ENCODE data around the gene MEIS2.

Gene MEIS2

GRCh38 chr15:36875740-36876334 is 224.5 kb downstream of the MEIS2 start:
- H3K9me3 ChIP-seq (ENCODE audit: insufficient read depth, low read length), result no peaks in the 10 kb centered on the region
- H3K27ac ChIP-seq (ENCODE audit: low read length), result no peak overlapping the region
- no peaks in the 10 kb centered on the region for H3K4me1 ChIP-seq (ENCODE audit: low read length)
- H3K4me3 ChIP-seq (ENCODE audit: low read length), result no peak overlapping the region
- TF ChIP-seq EZH2phosphoT487 (IDR thresholded peaks at IDR 0.05; ENCODE audit: low read depth) (no peak), CTCF (IDR thresholded peaks at IDR 0.05; ENCODE audit: low read depth, low read length) (no peak)
- no peak overlapping the region for H3K4me2 ChIP-seq (ENCODE audit: low read length)
- H4K20me1 ChIP-seq (ENCODE audit: insufficient read depth, low read length), result no peaks in the 10 kb centered on the region
- no peak overlapping the region for H3K9ac ChIP-seq (ENCODE audit: low read length)
- H2AFZ ChIP-seq (ENCODE audit: low read depth, low read length), result no peak overlapping the region
- peaks cover 18% of the 10 kb centered on the region for H3K27me3 ChIP-seq (ENCODE audit: low read depth, low read length)
- no peaks in the 10 kb centered on the region for H3K79me2 ChIP-seq (ENCODE audit: low read length)
- no peaks in the 10 kb centered on the region for H3K36me3 ChIP-seq (replicated peaks; ENCODE audit: low read depth, low read length)

DNA sequence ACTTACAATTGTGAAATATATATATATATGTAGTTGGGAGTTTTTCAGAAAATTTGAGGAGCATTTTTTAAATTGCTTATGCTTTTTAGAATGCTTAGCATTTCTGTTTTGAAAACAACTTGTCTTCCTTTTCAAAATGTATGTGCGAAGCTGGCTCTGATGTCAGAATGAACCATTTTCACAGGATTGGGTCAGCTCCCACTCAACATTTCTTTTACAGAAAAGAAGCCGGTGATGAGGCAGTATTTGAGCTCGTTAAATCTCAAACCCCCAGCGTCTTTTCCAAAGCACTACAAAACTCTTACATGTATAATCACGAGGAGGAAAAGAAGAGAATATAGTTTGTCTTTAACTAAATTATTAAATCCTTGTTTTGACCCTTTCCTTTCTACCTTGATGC is 225.4 kb downstream of the MEIS2 start:
- Histone ChIP-seq H3K27ac (ENCODE audit: low read length) (no peak overlapping the region), H4K20me1 (ENCODE audit: insufficient read depth, low read length) (no peaks in the 10 kb centered on the region), H3K4me2 (ENCODE audit: low read length) (no peak overlapping the region), H3K9me3 (ENCODE audit: insufficient read depth, low read length) (no peaks in the 10 kb centered on the region), H3K27me3 (ENCODE audit: low read depth, low read length) (peaks cover 18% of the 10 kb centered on the region), H3K36me3 (replicated peaks; ENCODE audit: low read depth, low read length) (no peaks in the 10 kb centered on the region), H2AFZ (ENCODE audit: low read depth, low read length) (no peak overlapping the region), H3K9ac (ENCODE audit: low read length) (no peak overlapping the region), H3K4me1 (ENCODE audit: low read length) (no peaks in the 10 kb centered on the region), H3K4me3 (ENCODE audit: low read length) (no peak overlapping the region), H3K79me2 (ENCODE audit: low read length) (no peaks in the 10 kb centered on the region)
- TF ChIP-seq CTCF (IDR thresholded peaks at IDR 0.05; ENCODE audit: low read depth, low read length) (no peak), EZH2phosphoT487 (IDR thresholded peaks at IDR 0.05; ENCODE audit: low read depth) (no peak)

GRCh38 chr15:36867436-36867835 is 232.9 kb downstream of the MEIS2 start:
- no peaks in the 10 kb centered on the region for H3K79me2 ChIP-seq (ENCODE audit: low read length)
- no peak overlapping the region for H3K27ac ChIP-seq (ENCODE audit: low read length)
- no peaks in the 10 kb centered on the region for H3K9me3 ChIP-seq (ENCODE audit: insufficient read depth, low read length)
- no peaks in the 10 kb centered on the region for H3K4me1 ChIP-seq (ENCODE audit: low read length)
- peaks cover 9% of the 10 kb centered on the region for H3K27me3 ChIP-seq (ENCODE audit: low read depth, low read length)
- no peak overlapping the region for H3K4me3 ChIP-seq (ENCODE audit: low read length)
- no peak overlapping the region for H2AFZ ChIP-seq (ENCODE audit: low read depth, low read length)
- H3K9ac ChIP-seq (ENCODE audit: low read length), result no peak overlapping the region
- TF ChIP-seq CTCF (IDR thresholded peaks at IDR 0.05; ENCODE audit: low read depth, low read length) (no peak), EZH2phosphoT487 (IDR thresholded peaks at IDR 0.05; ENCODE audit: low read depth) (no peak)
- no peaks in the 10 kb centered on the region for H3K36me3 ChIP-seq (replicated peaks; ENCODE audit: low read depth, low read length)
- H4K20me1 ChIP-seq (ENCODE audit: insufficient read depth, low read length), result no peaks in the 10 kb centered on the region
- H3K4me2 ChIP-seq (ENCODE audit: low read length), result no peak overlapping the region

DNA sequence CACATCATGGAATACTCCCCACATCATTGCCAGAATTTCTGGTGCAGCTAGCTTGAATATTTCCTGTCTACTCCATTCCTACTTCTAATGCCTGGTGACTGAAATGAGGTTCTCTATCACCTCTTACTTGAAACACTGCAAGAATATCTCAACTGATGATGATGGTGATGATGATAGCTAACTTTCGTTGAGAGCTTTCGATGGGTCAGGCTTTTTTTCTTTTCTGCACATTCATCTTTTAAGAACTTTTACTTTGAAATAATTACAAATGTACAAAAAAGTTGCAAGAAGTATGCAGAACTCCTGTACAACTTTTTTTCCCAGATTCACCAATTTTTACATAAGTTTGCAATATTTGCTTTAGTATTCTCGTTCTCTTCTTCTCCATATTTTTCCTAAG is 233.5 kb downstream of the MEIS2 start:
- TF ChIP-seq EZH2phosphoT487 (IDR thresholded peaks at IDR 0.05; ENCODE audit: low read depth), result no peak
- no peak for TF ChIP-seq CTCF (IDR thresholded peaks at IDR 0.05; ENCODE audit: low read depth, low read length)

More for the DNA sequence above, 233.5 kb downstream of the MEIS2 start:
- H3K4me3 ChIP-seq (ENCODE audit: low read length), result no peak overlapping the region
- H3K9ac ChIP-seq (ENCODE audit: low read length), result no peak overlapping the region
- peaks cover 9% of the 10 kb centered on the region for H3K27me3 ChIP-seq (ENCODE audit: low read depth, low read length)
- H3K4me1 ChIP-seq (ENCODE audit: low read length), result no peaks in the 10 kb centered on the region
- H4K20me1 ChIP-seq (ENCODE audit: insufficient read depth, low read length), result no peaks in the 10 kb centered on the region
- H3K36me3 ChIP-seq (replicated peaks; ENCODE audit: low read depth, low read length), result no peaks in the 10 kb centered on the region
- no peaks in the 10 kb centered on the region for H3K79me2 ChIP-seq (ENCODE audit: low read length)
- H2AFZ ChIP-seq (ENCODE audit: low read depth, low read length), result no peak overlapping the region
- H3K4me2 ChIP-seq (ENCODE audit: low read length), result no peak overlapping the region
- H3K27ac ChIP-seq (ENCODE audit: low read length), result no peak overlapping the region
- no peaks in the 10 kb centered on the region for H3K9me3 ChIP-seq (ENCODE audit: insufficient read depth, low read length)

Data from OCI-LY3 (cell line).